CD4-positive, alpha-beta T cell treated with Interleukin-6 for 4 hours (primary cell): ENCODE data around the gene PNO1.
"Not testable (repeated sequence)": the region's sequence is repeated elsewhere in the genome, so short reads cannot be mapped to it uniquely, and the experiment has no call there.

Experiments used
- DNase-seq: peaks from one replicate; pipeline ENCODE4 v3.0.0-alpha.2; 2020; ENCODE audit warnings: mixed read lengths

The PNO1 gene

DNA sequence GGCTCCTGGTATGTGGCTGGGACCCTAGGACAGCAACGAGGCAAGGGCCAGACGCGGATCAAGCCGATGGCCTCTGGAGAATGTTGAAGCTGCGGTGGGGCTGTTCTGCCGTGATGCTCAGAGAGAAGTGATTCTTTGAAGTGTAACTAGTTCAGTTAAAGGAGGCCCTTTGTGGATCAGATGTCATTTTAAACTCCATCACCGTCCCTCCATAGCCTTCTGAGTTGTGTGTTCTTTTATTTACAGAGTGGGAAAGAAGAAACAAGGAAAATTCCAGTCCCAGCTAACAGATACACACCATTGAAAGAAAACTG, 403 bp downstream of the PNO1 start:
- no peak for DNase-seq

DNA sequence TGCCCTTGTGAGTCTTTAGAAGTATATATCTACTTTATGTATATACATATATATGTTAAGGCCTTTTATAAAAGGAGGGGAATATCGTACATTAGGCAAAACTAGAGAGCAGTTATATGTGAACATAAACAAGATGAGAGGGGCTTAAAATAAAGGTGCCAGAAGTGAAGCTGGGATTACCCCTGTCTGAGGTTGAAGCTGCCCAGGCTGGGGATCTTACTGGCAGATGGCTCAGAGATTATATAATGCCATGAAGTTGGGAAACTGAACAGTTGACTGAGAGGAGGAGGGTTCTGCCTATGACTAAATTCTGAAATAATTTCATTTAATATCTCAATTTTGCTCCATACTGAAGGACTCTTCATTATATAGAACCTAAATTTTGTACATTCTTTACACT, 6.0 kb downstream of the PNO1 start:
- no peak for DNase-seq

DNA sequence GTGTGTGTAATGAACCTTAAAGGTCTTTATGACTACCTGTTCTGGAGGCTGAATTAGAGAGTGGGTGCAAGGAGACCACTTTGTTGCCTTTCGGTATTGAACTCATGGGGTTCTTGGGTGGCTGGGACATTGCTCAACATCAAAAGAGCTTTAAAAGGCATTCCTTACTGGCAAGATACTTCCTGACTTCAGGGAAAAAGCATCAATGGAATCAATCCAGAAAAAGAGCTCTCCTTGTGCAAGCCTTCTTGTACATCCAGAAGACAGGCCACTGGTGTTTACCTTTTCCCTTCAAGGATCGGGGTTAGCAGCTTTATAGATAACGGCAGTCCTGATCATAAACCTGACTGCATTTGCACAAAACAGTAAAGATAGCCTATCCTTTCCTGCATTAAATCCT, 9.5 kb downstream of the PNO1 start:
- no peak for DNase-seq

GRCh38 chr2:68169308-68169707, 11.6 kb downstream of the PNO1 start:
- DNase-seq: no peak

DNA sequence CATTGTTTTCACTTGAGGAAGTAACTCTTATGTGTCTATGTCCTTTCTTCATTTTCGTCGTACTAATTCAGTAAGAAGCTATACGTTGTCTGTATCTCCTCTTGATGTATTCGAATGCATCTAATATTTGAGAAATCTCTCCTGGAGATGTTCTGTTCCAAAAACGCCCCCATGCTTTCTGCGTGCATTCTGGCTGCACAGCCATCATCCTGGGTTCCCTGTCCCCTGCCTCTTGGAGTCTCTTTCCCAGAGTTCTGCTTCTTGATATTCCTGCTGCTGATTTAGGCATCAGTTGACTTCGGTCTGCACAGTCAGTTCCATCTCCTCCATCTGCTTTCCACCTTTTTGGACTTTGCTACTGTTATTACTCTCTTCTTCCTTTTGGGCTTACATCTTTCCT, 13.5 kb downstream of the PNO1 start:
- no peak for DNase-seq

- no peak for DNase-seq
These were observed 14.0 kb downstream of the PNO1 start for GRCh38 chr2:68171684-68172083.

DNA sequence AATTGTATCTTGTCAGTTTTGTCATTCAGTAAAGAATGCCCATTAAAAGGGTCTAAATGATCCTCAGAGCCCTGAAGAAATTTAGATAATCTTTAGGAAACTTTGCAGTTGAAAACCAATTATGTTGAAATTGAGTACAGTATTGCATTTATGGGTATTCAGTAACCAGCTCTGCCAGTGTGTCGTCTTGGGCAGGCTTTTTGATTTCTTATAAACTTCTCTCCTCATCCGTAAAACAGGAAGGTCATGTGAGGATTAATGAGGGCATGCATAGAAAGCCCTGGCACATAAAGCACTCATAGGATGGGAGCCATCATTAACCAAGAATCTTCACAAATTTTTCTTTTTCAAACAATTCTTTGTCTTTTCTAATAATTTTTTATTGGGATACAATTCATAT, 14.8 kb downstream of the PNO1 start:
- DNase-seq: no peak

GRCh38 chr2:68172990-68173700, 15.5 kb downstream of the PNO1 start:
- no peak for DNase-seq

DNA sequence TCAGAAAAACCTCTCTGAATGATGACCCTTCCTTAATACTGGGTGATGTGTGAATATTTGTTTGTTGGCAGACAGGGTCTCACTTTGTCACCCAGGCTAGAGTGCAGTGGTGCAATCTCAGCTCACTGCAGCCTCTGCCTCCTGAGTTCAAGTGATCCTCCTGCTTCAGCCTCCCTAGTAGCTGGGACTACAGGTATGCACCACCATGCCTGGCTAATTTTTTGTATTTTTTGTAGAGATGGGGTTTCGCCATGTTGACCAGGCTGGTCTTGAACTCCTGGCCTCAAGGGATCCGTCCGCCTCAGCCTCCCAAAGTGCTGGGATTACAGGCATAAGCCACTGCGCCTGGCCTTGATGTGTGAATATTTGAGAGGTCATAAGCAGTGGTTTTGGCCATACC, 17.5 kb downstream of the PNO1 start:
- not testable (repeated sequence) for DNase-seq

- DNase-seq: no peak
These were observed 19.0 kb downstream of the PNO1 start for GRCh38 chr2:68176657-68177056.

GRCh38 chr2:68177541-68177940, 19.9 kb downstream of the PNO1 start:
- no peak for DNase-seq

DNA sequence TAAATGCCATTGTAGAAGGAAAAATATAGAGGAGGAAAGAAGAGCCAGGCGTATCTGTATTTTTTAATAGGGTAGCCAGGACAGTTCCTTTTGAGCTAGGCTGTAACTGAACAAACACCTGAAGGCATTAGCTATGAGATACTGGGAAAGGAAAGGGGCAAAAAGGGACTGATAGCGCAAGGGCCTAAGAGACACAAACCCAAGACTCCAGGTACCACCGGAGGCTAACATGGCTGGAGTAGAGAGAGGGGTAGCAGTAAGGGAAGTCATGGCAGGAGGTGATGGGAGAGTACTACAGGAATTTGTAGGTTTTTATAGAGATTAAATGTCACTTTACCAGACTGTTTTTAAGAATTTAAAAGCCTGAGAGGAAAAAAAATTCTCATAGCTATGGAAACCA, 20.7 kb downstream of the PNO1 start:
- no peak for DNase-seq

GRCh38 chr2:68178954-68179627, 21.4 kb downstream of the PNO1 start:
- no peak for DNase-seq

GRCh38 chr2:68182902-68183301, 25.2 kb downstream of the PNO1 start:
- DNase-seq: no peak

DNA sequence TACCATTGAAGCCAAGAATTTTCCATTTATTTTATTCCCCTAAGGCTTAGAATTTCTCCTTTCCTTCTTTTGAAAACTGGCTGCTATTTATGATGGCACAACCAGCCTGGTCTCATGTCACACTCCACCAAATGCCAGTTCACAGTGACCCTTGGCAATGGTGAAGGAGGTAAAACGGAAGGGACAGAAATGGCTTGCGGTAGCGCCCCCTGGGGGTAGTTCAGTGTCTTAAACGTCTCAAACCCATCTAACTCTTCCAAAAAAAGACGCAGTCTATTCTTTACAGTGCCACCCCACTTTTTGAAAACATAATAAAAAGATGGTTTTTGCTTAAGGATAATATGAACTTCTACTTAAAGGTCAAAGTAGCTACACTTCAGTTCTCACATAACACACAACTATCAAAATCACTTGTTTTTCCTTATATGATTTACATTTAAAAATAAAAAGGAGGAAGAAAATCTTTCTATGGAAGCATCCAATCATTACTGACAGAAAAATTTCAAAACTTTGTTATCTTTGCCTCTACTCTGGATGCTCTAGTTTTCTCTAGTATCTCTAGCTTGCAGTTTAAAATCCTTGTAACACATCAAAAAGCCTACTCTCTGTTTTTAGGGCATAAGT, 28.0 kb downstream of the PNO1 start:
- DNase-seq: peak; percentile 70

- no peak for DNase-seq
These were observed 29.6 kb downstream of the PNO1 start for GRCh38 chr2:68187329-68187728.

GRCh38 chr2:68188831-68189230, 31.1 kb downstream of the PNO1 start:
- DNase-seq: no peak

- no peak for DNase-seq
These were observed 32.5 kb downstream of the PNO1 start for GRCh38 chr2:68189991-68190784.

DNA sequence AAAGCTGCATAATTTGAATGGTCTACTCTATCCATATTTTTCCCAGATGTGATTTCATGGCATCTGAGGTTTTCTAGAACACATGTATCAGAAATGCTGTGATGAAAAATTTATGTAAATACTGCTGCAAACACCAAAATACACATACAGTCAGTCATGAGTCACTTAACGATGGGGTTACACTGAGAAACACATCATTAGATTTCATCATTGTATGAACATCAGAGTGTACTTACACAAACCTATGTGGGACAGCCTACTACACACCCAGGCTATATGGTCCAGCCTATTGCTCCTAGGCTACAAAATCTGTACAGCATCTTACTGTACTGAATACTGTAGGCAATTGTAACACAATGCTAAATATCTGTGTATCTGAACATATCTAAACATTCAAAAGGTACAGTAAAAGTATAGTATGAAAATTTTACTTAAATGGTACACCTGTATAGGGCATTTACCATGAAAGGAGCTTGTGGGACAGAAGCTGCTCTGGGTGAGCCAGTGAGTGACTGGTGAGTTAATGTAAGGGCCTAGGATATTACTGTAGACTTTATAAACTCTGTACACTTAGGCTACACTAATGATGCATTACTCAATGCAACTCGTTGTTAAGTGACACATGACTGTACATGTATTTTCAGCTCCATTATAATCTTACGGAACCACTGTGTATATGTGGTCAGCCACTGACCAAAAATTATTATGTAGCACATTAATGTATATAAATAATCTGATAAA, 33.5 kb downstream of the PNO1 start:
- no peak for DNase-seq

DNA sequence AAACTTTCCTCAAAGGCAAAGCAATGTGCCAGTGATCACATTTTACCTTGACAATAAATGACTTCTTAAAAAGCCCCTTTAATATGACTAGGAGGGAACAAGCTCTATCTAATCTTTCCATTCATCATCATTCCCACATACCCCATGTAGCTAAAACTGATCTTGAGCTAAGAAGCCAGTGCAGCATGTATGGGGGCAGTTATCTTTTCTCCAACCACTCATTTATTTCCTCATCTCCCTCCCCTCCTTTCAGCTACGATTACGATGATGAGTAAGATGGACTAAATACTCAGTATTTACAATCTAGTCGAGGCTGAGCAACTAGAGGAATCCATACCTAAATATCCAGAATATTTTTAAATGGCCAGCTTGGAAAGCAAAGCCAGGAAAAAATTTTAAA, 35.5 kb downstream of the PNO1 start:
- no peak for DNase-seq

DNA sequence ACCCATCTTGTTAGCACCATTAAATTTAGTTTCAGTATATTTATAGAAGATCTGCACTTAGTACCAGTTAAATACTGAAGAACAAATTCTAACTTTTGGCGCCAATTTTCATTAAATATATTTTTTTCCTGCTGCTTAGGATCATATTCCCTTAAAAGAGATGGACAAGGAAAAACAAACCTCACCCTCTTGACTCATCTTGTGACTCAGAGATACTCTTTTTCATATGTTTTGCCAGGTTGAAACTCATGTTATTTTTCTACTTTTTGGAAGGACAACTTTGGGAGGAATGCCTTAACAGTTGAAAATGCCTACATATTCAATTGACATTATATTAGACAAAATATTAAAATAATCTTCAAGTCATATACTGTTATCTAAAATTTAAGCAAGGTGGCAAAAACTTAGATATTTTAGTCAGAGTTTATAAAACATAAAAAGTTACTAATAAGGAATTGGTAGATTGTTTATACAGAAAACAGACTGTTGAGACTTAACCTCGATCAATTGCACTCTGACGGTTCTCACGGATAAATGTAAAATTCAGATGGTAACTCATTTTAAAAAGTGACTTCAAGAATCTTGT, 36.2 kb downstream of the PNO1 start:
- no peak for DNase-seq

GRCh38 chr2:68195096-68195495, 37.4 kb downstream of the PNO1 start:
- DNase-seq: no peak
